NCI-H526 (cell line): ENCODE results near the gene TTLL11.
"Not testable (repeated sequence)": the region's sequence is repeated elsewhere in the genome, so short reads cannot be mapped to it uniquely, and the experiment has no call there.

Experiments used
- DNase-seq, 2 experiments: peaks; one replicate each; lab custom pipeline; 2025; lab: John Stamatoyannopoulos, UW

Gene TTLL11

DNA sequence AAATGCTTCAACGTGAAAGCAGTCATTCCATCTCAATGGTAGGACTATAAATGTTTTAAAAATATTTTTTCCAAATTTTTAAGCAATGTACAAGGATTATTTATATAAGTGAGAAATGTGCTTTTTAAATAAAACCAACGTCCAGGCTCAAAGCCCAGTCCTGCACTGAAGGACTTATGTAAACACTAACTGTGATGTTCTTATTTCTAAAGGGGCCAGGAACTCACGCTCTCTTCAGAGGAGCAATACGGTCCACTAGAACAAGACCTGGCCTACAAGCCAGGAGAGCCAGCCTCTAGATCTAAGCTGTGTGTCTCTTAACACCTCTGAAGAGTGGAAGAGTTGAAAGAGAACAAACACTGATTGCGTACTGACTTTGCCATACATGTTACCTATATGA, 12.1 kb downstream of the TTLL11 start:
- DNase-seq: no peak

DNA sequence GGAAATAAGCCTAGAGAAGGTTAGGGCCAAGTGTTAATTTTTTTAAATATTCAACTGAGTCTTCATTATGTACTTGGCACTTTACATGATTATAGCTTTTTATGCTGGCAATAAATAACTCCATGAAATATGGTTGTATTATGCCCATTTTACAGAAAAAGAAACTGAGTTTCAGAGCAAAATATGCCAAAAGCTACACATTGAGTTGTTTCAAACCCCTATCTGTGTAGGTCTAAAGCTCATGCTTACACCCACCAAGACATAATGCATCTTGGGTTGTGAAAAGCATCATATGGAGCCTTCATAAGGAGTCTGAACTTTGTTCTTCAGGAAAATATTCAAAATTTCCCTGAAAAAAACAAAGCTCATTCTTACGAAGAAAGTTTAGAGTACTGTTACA, 14.6 kb downstream of the TTLL11 start:
- DNase-seq: no peak

DNA sequence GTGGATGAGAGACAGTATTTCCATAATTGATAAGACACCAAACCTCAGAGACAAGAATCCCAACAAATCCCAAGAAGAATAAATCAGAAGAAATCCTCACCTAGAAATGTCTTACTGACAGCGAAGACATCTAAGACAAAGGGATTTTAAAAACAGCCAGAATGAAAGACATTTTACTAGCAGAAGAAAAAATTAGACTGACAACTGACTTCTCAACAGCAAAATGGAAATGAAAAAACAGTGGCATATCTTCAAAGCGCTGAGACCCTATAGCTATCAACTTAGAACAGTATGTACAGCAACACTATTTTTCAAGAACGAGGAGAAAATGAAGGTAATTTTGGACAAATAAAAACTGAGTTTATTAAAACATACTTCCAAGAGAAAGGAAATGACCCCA, 16.3 kb downstream of the TTLL11 start:
- no peak for DNase-seq

DNA sequence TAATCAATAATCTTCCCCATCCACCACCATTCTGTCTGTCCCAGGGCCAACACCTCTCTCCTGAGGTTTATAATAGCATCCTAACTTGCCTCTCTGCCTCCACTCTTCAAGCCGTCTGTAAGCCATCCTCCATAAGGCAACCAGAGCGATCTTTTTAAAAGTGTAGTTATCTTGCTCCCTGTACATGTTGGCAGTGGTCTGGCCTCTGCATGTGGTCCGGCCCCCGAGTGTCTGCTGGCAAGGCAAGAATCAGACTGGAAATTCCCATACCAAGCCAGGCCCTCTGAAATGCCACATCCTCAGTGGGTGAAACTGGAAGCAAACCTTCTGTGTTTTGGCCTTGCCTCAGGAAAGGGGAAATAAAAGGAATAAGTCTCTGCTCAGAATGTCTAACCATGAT, 17.0 kb downstream of the TTLL11 start:
- DNase-seq: no peak

DNA sequence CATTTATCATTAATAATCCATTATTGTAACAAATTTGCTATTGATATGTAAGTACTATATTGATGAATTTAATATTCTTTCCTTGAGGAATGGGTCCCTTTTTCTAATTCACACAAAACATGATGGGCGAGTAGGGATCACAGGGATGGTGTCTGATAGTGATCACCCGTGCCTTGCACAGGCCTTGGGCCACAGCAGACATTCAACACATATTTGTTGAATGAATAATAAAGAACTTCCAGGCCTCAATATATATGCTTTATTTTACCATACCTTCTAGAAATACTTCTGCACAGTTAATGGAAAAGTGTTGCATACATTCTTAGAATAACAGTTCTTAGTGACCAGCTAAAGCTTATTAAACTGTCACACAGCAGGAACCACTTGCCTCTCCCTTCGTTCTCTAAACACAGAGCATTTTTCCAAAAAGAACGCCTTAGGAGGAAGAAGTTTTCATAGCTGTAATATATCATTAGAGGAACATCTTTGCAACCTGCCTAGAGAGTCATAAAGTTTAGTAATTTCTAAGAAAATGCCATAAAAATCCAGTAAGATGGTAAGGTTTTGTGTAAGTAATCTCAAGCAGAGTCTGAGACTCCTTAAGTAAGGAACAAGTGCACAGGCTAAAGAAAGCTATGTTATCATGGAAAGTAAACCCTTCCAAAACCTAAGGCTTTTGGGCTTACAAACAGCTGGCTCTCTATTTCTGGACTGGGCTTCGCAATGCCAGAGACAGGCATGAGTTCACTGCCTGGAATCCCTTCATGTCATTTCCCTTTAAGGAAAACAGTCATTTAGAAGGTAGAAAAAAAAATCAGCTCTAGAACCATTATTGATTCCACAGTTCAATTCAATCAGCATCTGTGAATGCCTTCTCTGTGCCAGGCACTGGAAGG, 17.7 kb downstream of the TTLL11 start:
- DNase-seq: no peak

DNA sequence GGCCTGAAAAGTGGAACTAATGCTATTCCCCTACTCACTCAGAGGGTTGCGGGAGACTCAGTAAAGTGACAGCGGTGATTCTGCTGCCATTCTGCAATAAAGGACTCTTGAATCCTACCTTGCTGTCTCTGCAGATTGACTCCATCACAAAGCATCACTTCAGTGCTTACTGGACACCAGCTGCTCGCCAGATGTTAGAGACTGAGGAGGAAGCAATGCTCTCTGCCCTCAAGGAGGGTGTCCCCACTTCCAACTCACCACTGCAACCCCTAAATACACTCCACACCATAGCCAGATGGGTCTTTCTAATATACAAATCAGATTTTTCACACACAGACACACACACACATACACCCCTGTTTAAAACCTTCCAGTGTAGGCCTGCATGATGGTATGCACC, 21.4 kb downstream of the TTLL11 start:
- no peak for DNase-seq

DNA sequence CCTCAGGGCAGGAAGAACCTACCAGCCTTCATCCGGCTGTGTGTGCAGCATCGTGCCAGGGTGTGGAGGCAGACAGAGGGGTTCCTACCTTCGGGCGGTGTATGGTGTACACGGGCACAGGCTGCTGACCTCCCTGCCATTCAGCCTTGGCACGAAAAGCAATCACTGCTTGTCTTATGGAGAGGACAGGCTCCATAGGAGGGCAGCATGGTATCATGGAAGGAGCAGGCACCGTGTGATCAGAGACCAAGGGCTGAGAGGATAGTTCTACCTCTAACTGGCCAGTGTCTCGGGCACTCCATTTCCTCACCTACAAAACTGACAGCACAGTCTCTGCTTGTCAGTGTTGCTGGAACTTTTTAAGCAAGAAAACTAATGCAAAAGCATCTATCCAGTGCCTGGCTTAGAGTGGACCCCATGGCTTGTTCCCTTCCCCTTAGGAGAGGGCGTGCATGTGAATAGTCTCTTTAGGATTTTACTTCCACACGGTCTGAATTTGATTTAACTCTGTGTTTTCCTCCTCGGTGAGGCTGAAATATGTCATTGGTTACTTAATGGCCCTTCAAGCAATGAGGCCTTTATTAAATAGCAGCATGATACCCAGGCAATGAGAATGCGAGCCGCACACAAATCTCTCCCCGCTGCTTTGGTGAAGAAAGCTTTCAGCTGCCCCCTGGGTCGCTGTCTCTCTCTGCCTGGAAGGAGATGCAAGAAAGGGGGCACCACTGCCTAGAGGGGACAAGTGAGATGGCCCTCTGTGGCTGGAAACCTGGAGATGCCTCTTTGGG, 22.2 kb downstream of the TTLL11 start:
- DNase-seq: no peak

DNA sequence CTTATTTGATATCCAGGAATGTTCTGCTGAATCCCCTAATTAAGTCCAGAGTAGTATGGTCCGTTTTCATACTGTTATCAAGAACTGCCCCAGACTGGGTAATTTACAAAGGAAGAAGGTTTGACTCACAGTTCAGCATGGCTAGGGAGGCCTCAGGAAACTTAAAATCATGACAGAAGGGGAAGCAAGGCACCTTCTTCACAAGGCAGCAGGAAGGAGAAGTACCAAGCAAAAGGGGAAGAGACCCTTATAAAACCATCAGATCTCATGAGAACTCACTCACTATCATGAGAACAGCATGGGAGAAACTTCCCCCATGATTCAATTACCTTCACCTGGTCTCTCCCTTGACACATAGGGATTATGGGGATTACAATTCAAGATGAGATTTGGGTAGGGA, 26.4 kb downstream of the TTLL11 start:
- not testable (repeated sequence) for DNase-seq

DNA sequence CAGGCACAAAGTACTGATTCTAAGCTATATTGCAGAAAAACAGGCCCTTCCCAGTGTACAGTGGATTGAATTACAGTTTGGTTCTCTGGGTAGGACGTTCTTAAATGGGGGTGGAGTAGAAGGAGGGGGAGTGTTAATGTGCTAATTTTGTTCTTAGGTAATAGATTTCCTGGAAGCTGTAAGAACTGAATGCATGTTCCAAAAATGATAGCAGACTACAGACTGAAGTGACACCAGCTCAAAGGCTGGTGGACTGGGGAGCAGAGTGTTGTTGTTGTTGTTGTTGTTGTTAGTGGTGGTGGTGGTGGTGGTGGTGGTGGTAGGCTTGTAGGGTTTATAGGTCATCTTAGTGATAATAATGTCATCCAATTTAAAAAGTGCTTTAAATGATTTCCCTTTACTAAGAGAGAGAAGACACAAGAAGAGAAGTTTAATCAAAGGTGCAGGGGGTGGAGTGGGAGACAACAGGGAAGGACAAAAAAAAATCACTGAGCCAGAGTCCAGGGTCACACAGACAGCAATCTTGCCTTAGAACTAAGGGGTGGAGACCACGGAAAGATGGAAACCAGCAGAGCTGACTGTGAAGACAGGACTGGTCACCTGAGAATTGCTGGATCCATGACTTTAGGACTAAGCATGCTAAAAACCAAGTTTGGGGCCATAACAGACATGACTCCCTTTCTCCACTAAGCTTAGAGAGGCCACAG, 27.0 kb downstream of the TTLL11 start:
- DNase-seq: no peak

DNA sequence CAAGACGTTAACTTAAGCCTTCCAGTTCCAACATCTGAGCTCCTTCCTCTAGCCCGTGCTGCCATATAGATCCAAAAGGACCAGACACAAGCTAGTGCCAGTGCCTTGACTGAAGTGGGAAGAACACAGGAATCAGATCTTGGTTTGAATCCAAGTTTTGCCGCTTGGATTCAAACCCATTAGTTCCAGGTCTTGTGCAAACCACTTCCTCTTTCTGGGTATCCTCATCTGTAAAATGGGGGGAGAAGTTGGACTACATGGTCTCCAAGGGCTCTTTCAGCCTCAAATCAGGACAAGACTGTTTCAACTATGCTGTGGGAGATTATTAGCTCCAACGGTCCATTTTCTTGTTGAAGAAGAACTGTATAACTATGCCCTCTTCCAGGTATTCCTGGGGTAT, 32.6 kb downstream of the TTLL11 start:
- no peak for DNase-seq

DNA sequence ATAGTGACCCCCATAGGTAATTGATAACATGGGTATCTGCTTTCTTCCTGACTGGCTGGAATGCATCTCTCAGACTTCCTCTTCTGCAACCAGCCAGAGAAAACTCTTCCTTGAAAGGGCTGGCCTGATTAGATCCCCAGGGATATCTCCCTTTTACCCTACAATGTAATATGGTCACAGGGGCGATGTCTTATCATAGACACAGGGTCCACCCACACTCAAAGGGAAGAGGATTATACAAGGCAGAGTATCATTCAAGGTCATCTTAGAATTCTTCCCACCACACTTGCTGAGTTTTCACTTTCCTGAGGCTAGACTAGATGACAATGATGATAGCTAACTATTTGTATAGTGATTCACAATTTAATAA, 33.2 kb downstream of the TTLL11 start:
- no peak for DNase-seq

DNA sequence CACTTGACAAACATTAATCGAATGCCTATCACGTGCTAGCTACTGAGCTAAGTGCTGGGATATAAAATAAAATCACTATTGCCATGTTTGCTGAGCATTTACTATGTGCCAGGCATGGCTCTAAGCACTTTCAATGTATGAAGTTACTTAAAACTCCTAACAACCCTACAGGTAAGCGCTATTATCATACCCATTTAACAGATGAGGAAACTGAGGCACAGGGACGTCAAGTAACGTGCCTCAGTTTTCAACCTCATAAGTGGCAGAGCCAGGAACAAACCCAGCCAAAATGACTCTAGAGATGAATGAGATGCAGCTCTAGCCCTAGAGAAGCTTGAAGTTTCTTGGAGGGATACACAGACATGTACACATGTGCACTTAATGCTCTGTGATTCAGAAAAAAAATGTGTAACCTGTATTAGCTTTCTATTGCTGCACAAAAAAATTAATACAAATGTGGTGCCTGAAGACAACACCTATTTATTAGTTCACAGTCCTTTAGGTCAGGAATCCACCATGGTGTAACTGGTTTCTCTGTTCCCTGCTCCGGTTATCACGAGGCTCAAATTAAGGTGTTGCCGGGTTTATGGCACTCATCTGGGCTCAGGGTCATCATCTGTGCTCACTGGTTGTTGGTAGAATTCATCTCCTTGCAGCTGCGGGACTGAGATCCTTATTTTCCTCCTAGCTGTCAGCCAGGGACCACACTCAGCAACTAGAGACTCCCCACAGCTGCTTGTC, 33.7 kb downstream of the TTLL11 start:
- DNase-seq: no peak

DNA sequence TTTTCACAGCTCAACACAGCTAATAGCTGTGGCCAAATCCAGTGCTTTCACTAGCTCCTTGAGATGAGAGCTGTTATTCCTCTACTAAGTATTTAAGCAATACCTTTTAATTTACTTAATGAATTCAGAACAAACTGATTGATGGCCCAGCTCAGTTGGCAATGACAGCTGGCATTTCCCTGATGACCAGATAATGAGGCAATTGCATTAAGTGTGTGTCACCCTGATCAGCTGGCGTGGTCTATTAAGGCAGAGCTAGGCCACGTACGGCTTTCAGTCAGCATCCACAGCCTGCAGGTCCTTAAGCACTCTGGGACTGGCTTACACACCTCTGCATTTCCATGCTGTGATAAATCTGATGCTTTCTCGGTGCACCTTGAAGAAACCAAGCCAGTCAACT, 34.4 kb downstream of the TTLL11 start:
- DNase-seq: no peak

DNA sequence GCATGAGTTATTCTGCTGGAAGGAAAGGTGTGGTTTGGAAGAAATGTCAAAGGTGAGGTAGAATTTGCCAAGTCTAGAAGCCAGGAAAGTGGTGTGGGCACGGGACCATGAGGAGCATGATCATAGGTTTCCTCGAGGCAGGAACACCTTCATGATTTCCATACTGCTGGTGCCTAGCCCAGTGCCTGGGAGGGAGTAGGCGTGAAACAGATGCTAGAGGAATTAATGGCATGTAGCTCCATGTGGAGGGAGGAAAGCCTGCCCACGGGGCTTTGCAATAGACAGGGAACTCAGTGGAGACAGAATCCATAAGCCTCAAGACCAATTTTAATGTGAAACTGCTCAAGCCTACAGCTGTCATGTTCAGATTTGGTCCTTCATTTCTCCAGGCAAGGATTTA, 35.1 kb downstream of the TTLL11 start:
- DNase-seq: no peak

DNA sequence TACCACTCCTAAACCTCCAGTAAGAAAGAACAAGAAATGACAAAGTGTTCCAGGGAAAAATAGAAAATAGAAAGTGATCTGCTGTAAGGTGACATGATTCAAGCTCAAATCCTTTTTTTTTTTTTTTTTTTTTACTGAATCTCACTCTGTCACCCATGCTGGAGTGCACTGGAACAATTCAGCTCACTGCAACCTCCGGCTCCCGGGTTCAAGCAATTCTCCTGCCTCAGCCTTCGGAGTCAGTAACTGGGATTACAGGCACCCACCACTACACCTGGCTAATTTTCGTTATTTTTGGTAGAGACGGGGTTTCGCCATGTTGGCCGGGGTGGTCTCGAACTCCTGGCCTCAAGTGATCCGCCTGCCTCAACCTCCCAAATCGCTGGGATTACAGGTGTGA, 35.9 kb downstream of the TTLL11 start:
- DNase-seq: no peak

DNA sequence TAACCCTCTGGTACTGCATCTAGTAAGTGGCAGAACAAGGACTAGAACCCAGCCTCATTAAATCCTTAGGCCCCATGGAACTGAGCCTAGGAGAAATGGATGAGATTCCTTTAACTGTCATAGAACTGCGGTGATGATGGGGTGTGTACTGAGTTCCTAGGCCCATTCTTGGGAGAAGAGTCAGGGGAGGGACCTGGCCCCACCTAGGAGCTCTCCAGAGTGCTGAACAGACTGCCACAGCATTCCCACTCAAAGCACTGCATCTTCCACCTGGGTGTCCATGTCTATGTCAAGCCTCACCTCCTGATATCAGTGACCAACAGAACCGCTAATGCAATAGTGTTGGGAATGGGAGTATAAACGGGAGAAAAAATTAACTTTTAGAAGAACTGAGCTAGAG, 36.6 kb downstream of the TTLL11 start:
- DNase-seq: no peak

DNA sequence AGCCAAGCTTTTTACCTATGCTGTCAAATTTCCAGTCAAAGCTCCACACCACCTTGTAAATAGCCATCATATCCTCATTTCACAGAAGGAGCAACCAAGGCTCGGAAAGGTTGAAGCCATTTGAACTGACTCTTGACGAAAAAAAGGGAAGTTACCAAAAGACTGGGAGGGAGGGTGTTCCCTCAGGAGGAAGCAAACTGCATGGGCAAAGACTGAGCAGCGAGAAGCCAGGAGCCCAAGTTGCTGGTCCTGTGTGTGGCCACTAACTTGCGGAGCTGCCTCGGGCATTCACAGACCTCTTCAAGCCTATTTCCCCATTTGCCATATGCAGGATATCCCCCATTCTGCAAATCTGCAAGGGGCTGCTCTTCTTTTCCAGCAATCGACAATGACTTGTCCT, 37.4 kb downstream of the TTLL11 start:
- no peak for DNase-seq

DNA sequence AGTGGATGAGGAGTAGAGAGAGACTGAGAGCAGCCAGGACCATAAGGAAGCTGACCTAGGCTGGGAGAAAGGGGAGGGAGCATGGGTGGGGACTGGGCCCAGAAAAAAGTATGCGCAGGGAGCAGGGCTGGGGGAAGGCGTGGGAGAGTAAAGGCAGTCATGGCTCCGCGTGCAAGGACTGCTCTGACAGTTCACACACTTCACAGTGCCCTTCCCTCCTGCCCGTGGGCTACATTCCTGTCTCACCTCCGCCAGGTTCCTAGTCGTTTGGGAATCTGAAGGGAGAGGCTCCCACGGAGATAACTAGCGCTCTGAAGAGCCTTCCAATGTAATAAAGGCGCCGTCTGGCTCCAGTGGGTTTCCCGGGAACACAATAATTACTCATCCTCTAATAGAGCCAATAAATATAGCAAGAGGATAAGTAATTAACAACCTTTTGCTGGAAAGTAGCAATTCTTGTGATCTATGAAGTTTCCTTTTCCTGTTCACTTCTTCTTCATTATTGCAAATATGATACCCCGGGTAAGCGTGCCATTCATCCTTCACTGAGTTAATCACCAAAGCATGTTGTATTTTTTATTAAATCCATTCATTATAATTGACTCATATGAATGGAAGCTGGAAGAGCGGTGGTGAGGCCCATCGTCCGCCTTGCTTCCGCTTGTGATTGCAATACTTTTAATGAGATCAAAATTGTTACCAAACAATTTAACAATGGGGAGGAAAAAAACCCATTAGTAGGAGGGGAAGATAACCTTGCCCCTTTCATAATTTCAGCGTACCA, 39.3 kb downstream of the TTLL11 start:
- DNase-seq: peak in 1 of 2 experiments; percentile 2

DNA sequence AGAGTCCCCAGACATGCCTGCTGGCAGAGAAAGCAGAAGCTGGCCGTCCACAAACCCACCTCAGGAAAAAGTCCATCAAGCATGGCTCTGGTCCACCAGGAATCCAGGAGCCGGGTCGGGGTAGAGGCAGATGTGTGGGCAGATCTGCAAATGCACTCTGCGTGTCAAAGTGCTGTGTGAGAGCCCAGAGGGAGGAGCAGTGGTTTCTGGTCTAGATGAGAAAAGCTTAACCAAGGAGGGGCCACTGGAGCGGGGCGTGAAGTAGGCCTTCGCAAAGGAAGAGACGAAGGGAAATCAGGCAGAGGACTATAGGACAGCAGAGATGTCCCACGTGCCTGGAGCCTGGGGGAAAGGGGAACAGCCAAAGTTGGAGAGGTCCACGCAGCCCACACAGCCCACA, 40.0 kb downstream of the TTLL11 start:
- DNase-seq: no peak

DNA sequence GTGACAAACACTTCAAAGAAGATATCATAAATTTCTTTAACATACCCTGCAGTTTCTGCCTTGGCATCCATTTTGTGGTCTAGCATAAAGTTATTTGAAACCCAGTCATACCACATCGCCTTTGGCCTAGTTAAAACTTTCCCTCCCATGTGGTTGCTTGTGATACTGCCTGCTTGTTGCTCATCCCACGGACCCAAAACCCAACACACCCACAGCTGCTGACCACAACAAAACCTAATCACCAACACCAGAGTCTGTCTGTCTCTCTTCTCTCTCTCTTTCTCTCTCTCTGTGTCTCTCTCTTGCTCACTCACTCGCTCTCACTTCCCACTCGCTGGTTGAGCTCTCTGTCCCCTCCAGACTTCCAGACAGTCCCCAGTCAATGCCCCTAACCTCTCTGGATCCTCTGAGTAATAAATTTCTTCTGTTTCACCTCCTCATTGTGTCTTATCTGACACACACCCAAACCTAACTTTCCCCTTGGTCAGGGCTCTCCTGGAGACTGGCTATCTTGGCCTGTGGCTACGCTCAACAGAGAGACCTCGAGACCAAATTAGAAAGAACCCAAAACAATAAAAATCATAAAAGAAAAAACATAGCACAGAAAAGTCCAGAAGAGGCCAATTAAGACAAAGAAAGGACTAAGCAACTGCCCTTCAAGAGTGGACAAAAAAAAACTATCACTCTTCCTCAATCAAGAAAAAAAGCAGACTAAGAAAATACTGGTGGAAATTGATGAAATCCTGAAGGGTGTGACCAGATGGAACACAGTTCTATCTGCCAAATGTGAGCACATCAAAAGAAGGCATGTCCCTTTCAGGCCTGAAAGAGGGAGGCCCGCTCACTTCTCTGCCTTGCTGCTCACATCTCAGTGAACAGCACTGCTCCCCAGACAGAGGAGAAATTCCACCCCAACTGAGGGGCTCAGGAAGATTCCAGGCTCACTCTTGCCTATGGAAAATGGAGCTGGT, 41.5 kb downstream of the TTLL11 start:
- no peak for DNase-seq
